Activated CD8-positive, alpha-beta T cell treated with anti-CD3 and anti-CD28 coated beads for 36 hours (primary cell): Measurements from ENCODE around the gene PLEKHG3. TPM values are rescaled to one million over a fixed set of nuclear protein-coding genes. Genes with fewer than 3 reads are reported as not detected.

Experiments used
- ATAC-seq: fragments of 200-7000 bp; cut with Tn5 transposase; one replicate; pipeline ENCODE4 v1.10.0; 2021; ENCODE audit warnings: mild to moderate bottlenecking, moderate library complexity
- CTCF ChIA-PET: fragments of 350-600 bp; sonication (Branson Sonifier 250); formaldehyde crosslinking; loops from one replicate; lab custom pipeline; 2021; ENCODE audit warnings: antibody characterized with exemption; lab: Charles Lee
- POLR2A ChIA-PET: fragments of 350-600 bp; sonication (Branson Sonifier 250); formaldehyde crosslinking; loops from one replicate; lab custom pipeline; 2021; ENCODE audit warnings: antibody characterized with exemption; lab: Charles Lee
- DNase-seq: peaks from one replicate; pipeline ENCODE4 v3.0.0-alpha.2; 2020
- H3K27ac Mint-ChIP-seq: one replicate; pipeline ENCODE4 v1.8.0; 2021; ENCODE audit warnings: mild to moderate bottlenecking, mixed read lengths
- H3K27me3 Mint-ChIP-seq: one replicate; pipeline ENCODE4 v1.8.0; 2021; ENCODE audit warnings: mixed read lengths
- H3K36me3 Mint-ChIP-seq: one replicate; pipeline ENCODE4 v1.8.0; 2021; ENCODE audit warnings: low read depth, mixed read lengths
- H3K4me1 Mint-ChIP-seq: one replicate; pipeline ENCODE4 v1.8.0; 2021; ENCODE audit warnings: low read depth, mixed read lengths
- H3K4me3 Mint-ChIP-seq: one replicate; pipeline ENCODE4 v1.8.0; 2021; ENCODE audit warnings: mild to moderate bottlenecking, moderate library complexity, mixed read lengths
- H3K9me3 Mint-ChIP-seq: one replicate; pipeline ENCODE4 v1.8.0; 2021; ENCODE audit warnings: mixed read lengths
- CTCF ChIP-seq: fragments of 200-600 bp; IDR thresholded peaks from one replicate; pipeline ENCODE4 v1.8.0; 2022; ENCODE audit warnings: antibody characterized with exemption, mild to moderate bottlenecking
- intact Hi-C: fragments of 100-400 bp; cut with micrococcal nuclease; formaldehyde crosslinking; loops from one replicate; pipeline ENCODE4 v1.10.0; 2022
- total RNA-seq, 2 experiments: library from RNA; stranded (reverse); gene quantifications; one replicate each; pipeline ENCODE4 v1.2.3, GENCODE V29; 2021

PLEKHG3 gene
- total RNA-seq, 2 experiments from 2014 or later = 2.7 to 2.8 TPM

DNA sequence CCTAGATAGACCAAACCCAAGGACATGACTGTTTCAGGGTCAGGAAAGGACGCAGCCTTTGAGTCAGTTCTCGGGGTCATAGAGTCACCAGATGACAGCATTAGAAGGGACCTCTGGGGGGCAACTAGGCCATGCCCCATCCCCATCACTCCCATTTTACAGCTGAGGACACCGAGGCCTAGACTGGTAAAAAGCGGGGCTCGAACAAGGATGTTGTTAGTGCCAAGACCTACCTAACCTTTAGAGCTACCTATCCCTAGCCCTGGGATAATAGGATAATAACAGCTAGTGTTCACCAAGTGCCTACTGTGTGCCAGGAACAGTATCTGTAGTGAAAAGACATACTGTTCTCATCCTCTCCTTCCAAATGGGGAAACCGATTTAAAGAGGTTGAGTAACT is 48.7 kb downstream of the PLEKHG3 start:
- H3K27ac Mint-ChIP-seq = no peak overlapping the region
- no peaks in the 10 kb centered on the region for H3K9me3 Mint-ChIP-seq
- H3K4me3 Mint-ChIP-seq = no peak overlapping the region
- ChIA-PET CTCF (interaction anchor here (0.6 to 1.3 kb wide), 3 partner anchors 8 to 49 kb away, joined by 3 to 4 read pairs (median 3); no protein-coding TSS in a partner anchor), POLR2A (interaction anchor here (0.5 kb wide), 1 partner anchor 441 kb away, joined by 3 read pairs; no protein-coding TSS in a partner anchor)
- no peaks in the 10 kb centered on the region for H3K4me1 Mint-ChIP-seq
- ATAC-seq (no peak), DNase-seq (no peak)
- no peaks in the 10 kb centered on the region for H3K27me3 Mint-ChIP-seq
- intact Hi-C loops = no loop called here
- H3K36me3 Mint-ChIP-seq = no peaks in the 10 kb centered on the region
- TF ChIP-seq CTCF = no peak

- H3K27ac Mint-ChIP-seq = no peak overlapping the region
- H3K9me3 Mint-ChIP-seq = no peaks in the 10 kb centered on the region
- ChIA-PET CTCF (interaction anchor here (1.0 to 1.3 kb wide), 2 partner anchors 8 to 11 kb away, joined by 3 to 4 read pairs; no protein-coding TSS in a partner anchor), POLR2A (interaction anchor here (0.5 kb wide), 1 partner anchor 442 kb away, joined by 3 read pairs; no protein-coding TSS in a partner anchor)
- no peaks in the 10 kb centered on the region for H3K27me3 Mint-ChIP-seq
- no peaks in the 10 kb centered on the region for H3K36me3 Mint-ChIP-seq
- no peak for TF ChIP-seq CTCF
- no peak overlapping the region for H3K4me3 Mint-ChIP-seq
- ATAC-seq = no peak
- DNase-seq = no peak
- H3K4me1 Mint-ChIP-seq = no peaks in the 10 kb centered on the region
- intact Hi-C loops = no loop called here
These were observed 49.1 kb downstream of the PLEKHG3 start for GRCh38 chr14:64753374-64753773.

GRCh38 chr14:64753999-64754398 is 49.8 kb downstream of the PLEKHG3 start:
- POLR2A ChIA-PET = interaction anchor here (0.6 kb wide), 1 partner anchor 208 kb away, joined by 3 read pairs; no protein-coding TSS in a partner anchor
- H3K4me1 Mint-ChIP-seq = no peaks in the 10 kb centered on the region
- intact Hi-C loops = no loop called here
- CTCF ChIA-PET = interaction anchor here (1.0 kb wide), 1 partner anchor 11 kb away, joined by 3 read pairs; no protein-coding TSS in a partner anchor
- no peaks in the 10 kb centered on the region for H3K36me3 Mint-ChIP-seq
- DNase-seq (no peak), ATAC-seq (no peak)
- H3K9me3 Mint-ChIP-seq = no peaks in the 10 kb centered on the region
- no peak for TF ChIP-seq CTCF
- H3K4me3 Mint-ChIP-seq = no peak overlapping the region
- no peaks in the 10 kb centered on the region for H3K27me3 Mint-ChIP-seq
- H3K27ac Mint-ChIP-seq = no peak overlapping the region

GRCh38 chr14:64754685-64755084 is 50.5 kb downstream of the PLEKHG3 start:
- intact Hi-C loops = no loop called here
- POLR2A ChIA-PET = no interaction called here

More at GRCh38 chr14:64754685-64755084, 50.5 kb downstream of the PLEKHG3 start:
- CTCF ChIA-PET = no interaction called here
- Mint-ChIP-seq H3K4me1 (no peaks in the 10 kb centered on the region), H3K27ac (no peak overlapping the region), H3K36me3 (no peaks in the 10 kb centered on the region), H3K9me3 (no peaks in the 10 kb centered on the region), H3K27me3 (no peaks in the 10 kb centered on the region), H3K4me3 (no peak overlapping the region)
- ATAC-seq = no peak
- TF ChIP-seq CTCF = no peak
- DNase-seq = no peak
